Keratinocyte (primary cell): ENCODE measurements around the gene GRIN3A. TPM values are rescaled to one million over a fixed set of nuclear protein-coding genes. Genes with fewer than 3 reads are reported as not detected.

Source experiments
- DNase-seq: peaks from one replicate; pipeline ENCODE4 v3.0.0-alpha.2; 2011; ENCODE audit warnings: low read depth, missing footprints, low spot score
- FAIRE-seq: peaks from 2 replicates; lab custom pipeline; 2011; peaks lifted over from hg19 to GRCh38; lab: Jason Lieb, UNC
- H2AFZ ChIP-seq: 2 replicates; pipeline ENCODE4 v1.6.0; 2012; ENCODE audit warnings: low read length, control low read depth, inconsistent platforms; ENCODE audit not compliant: control insufficient read depth
- H3K27ac ChIP-seq: 2 replicates; pipeline ENCODE4 v1.5.1; 2011; ENCODE audit warnings: low read length; ENCODE audit not compliant: control insufficient read depth, insufficient read depth
- H3K27me3 ChIP-seq: 3 replicates; pipeline ENCODE4 v1.6.0; 2011; ENCODE audit warnings: low read length; ENCODE audit not compliant: control insufficient read depth, insufficient read depth; ENCODE audit errors: extremely low read depth
- H3K36me3 ChIP-seq, 2 experiments: 2 replicates in 1 of 2; 3 replicates in 1 of 2; pipeline ENCODE4 v1.5.1; 2011; ENCODE audit warnings: low read length in 2 of 2, mild to moderate bottlenecking in 1 of 2; ENCODE audit not compliant: control insufficient read depth in 2 of 2, insufficient read depth in 2 of 2; ENCODE audit errors: extremely low read depth in 1 of 2
- H3K4me1 ChIP-seq: 3 replicates; pipeline ENCODE4 v1.5.1; 2011; ENCODE audit warnings: low read length; ENCODE audit not compliant: control insufficient read depth, insufficient read depth; ENCODE audit errors: extremely low read depth
- H3K4me2 ChIP-seq: 3 replicates; pipeline ENCODE4 v1.6.0; 2011; ENCODE audit warnings: low read depth, low read length; ENCODE audit not compliant: control insufficient read depth, insufficient read depth; ENCODE audit errors: extremely low read depth
- H3K4me3 ChIP-seq, 3 experiments: fragments of 200-600 bp in 1 of 3; sonication (generic) in 1 of 3; 2 replicates in 2 of 3; 3 replicates in 1 of 3; pipeline ENCODE4 v1.5.1; 2011 to 2016; ENCODE audit warnings: low read length in 3 of 3, mild to moderate bottlenecking in 3 of 3, control low read depth in 2 of 3, inconsistent platforms in 1 of 3, low read depth in 1 of 3, mixed read lengths in 1 of 3, mixed run types in 1 of 3, moderate library complexity in 1 of 3; ENCODE audit not compliant: control insufficient read depth in 2 of 3, insufficient read depth in 2 of 3; ENCODE audit errors: extremely low read depth in 1 of 3
- H3K79me2 ChIP-seq: 2 replicates; pipeline ENCODE4 v1.6.0; 2012; ENCODE audit warnings: low read length; ENCODE audit not compliant: control insufficient read depth, insufficient read depth
- H3K9ac ChIP-seq: 3 replicates; pipeline ENCODE4 v1.6.0; 2011; ENCODE audit warnings: low read length; ENCODE audit not compliant: control insufficient read depth, insufficient read depth; ENCODE audit errors: extremely low read depth
- H3K9me1 ChIP-seq: 3 replicates; pipeline ENCODE4 v1.6.0; 2011; ENCODE audit warnings: low read length; ENCODE audit not compliant: control insufficient read depth, insufficient read depth; ENCODE audit errors: extremely low read depth
- H3K9me3 ChIP-seq: 2 replicates; pipeline ENCODE4 v1.5.1; 2012; ENCODE audit warnings: low read depth, low read length; ENCODE audit not compliant: control insufficient read depth
- H4K20me1 ChIP-seq: 3 replicates; pipeline ENCODE4 v1.6.0; 2011; ENCODE audit warnings: low read length; ENCODE audit not compliant: control insufficient read depth, insufficient read depth; ENCODE audit errors: extremely low read depth
- EZH2 ChIP-seq: IDR thresholded peaks from one replicate; pipeline ENCODE4 v1.6.1; 2012; ENCODE audit warnings: inconsistent platforms, mild to moderate bottlenecking, low read length, moderate library complexity
- dilution Hi-C: fragments of 300-500 bp; cut with MboI; formaldehyde crosslinking; loops from one replicate; pipeline ENCODE4 v1.7.0; 2020; ENCODE audit warnings: low sequenced_read_pairs; ENCODE audit not compliant: extremely low pct_ligation_motif_present
- polyA plus RNA-seq, 5 experiments: library from polyadenylated mRNA; depleted of rRNA in 3 of 5; stranded (reverse) in 3 of 5; stranded (forward) in 1 of 5; unstranded in 1 of 5; fragments of >200 nt; gene quantifications; 1 replicate in 1 of 5; 2 replicates in 3 of 5; 3 replicates in 1 of 5; pipeline versions ENCODE4 v1.2.1 to v1.2.3, GENCODE V29; 2011 to 2012; ENCODE audit warnings: missing spikeins in 2 of 5, low read depth in 1 of 5, low replicate concordance in 1 of 5
- TF ChIP-seq, protein P1 (sequence below), 3 experiments: IDR thresholded peaks in 1 of 3; conservative IDR thresholded peaks in 1 of 3; optimal IDR thresholded peaks in 1 of 3; 2 replicates in 2 of 3; 3 replicates in 1 of 3; pipeline versions ENCODE3 to v1.5.1; 2011; ENCODE audit warnings: low read length in 3 of 3, mild to moderate bottlenecking in 3 of 3, moderate library complexity in 2 of 3, control low read depth in 1 of 3, inconsistent platforms in 1 of 3; ENCODE audit not compliant: insufficient read depth in 2 of 3; ENCODE audit errors: extremely low read depth in 1 of 3

Gene GRIN3A
- polyA plus RNA-seq, 1 donor (not counting 4 experiments of a cell fraction or from before 2014, with no cell fraction given): not detected

DNA sequence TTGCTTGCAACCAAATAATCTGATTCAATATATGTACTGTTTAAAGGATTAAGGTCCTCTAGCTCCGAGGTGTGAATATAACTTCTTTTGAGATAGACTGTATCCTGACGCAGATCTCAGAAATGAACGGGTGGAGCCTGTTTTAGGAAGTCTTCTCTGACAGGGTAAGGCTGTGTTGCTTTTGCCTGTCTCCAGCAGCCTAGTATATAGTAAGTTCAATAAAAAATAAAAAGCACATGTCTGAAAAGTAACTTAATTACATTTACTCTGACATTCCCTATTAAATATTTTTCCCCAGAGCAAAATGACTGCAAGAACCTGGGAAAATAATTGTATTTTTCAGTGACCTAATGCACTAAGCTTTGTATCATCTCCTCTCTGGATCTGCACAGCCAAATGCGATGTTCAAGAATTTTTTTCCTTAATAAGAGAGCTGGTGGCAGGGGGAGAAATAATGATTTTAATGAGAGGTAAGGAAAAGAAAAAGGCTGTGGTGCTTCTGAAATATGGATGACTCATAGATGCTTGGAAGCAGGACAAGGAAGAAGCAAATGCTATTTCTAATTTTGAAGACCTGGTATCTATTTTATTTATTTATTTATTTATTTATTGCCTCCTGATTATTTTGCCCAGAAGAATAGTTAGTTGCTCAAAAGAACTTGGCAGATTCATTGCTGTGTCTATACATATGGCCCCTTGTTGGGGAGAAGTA, 151.0 kb downstream of the GRIN3A start:
- Histone ChIP-seq H4K20me1 (no peaks in the 10 kb centered on the region), H3K4me2 (no peak overlapping the region), H3K27me3 (no peaks in the 10 kb centered on the region), H3K9ac (no peak overlapping the region), H3K4me3 (no peak overlapping the region), H3K9me3 (no peaks in the 10 kb centered on the region), H3K79me2 (no peaks in the 10 kb centered on the region), H3K27ac (no peak overlapping the region), H3K4me1 (no peaks in the 10 kb centered on the region), H3K9me1 (no peaks in the 10 kb centered on the region), H3K36me3 (no peaks in the 10 kb centered on the region), H2AFZ (no peak overlapping the region)
- FAIRE-seq (no peak), DNase-seq (no peak)
- no peak for TF ChIP-seq EZH2
- TF ChIP-seq, protein P1, sequence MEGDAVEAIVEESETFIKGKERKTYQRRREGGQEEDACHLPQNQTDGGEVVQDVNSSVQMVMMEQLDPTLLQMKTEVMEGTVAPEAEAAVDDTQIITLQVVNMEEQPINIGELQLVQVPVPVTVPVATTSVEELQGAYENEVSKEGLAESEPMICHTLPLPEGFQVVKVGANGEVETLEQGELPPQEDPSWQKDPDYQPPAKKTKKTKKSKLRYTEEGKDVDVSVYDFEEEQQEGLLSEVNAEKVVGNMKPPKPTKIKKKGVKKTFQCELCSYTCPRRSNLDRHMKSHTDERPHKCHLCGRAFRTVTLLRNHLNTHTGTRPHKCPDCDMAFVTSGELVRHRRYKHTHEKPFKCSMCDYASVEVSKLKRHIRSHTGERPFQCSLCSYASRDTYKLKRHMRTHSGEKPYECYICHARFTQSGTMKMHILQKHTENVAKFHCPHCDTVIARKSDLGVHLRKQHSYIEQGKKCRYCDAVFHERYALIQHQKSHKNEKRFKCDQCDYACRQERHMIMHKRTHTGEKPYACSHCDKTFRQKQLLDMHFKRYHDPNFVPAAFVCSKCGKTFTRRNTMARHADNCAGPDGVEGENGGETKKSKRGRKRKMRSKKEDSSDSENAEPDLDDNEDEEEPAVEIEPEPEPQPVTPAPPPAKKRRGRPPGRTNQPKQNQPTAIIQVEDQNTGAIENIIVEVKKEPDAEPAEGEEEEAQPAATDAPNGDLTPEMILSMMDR (optimal IDR thresholded peaks at IDR 0.05 in 1 of 3, IDR thresholded peaks at IDR 0.05 in 1 of 3, conservative IDR thresholded peaks at IDR 0.05 in 1 of 3; ENCODE audit: extremely low read depth in 1 of 3, insufficient read depth in 2 of 3, low read length in 3 of 3): no peak
- dilution Hi-C loops: no loop called here

DNA sequence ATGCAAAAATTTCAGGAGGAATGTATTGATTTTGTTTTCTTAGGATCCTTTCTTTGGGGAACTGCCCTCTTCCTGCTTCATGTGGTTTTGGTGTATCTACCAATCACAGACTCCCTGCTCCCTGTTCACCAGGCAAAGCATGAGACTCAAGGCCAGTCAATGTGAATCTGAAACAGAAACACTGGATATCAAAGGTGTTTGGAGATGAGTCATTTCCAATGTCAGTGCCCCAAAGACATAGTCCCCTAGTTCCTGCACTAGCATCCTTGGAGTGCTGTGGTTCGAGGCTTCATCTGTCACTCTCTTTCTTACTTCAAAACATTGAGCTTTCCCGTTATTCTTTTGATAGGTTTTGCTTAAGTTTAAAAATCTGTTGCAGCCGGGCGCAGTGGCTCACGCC, 151.8 kb downstream of the GRIN3A start:
- H2AFZ ChIP-seq: no peak overlapping the region
- DNase-seq (no peak), FAIRE-seq (no peak)
- no peak for TF ChIP-seq EZH2
- TF ChIP-seq, protein P1 (optimal IDR thresholded peaks at IDR 0.05 in 1 of 3, IDR thresholded peaks at IDR 0.05 in 1 of 3, conservative IDR thresholded peaks at IDR 0.05 in 1 of 3; ENCODE audit: extremely low read depth in 1 of 3, insufficient read depth in 2 of 3, low read length in 3 of 3): no peak
- no peaks in the 10 kb centered on the region for H3K4me1 ChIP-seq
- H4K20me1 ChIP-seq: no peaks in the 10 kb centered on the region
- H3K4me2 ChIP-seq: no peak overlapping the region
- H3K36me3 ChIP-seq: no peaks in the 10 kb centered on the region
- no peaks in the 10 kb centered on the region for H3K9me3 ChIP-seq
- no peak overlapping the region for H3K27ac ChIP-seq
- H3K79me2 ChIP-seq: no peaks in the 10 kb centered on the region
- dilution Hi-C loops: no loop called here
- no peaks in the 10 kb centered on the region for H3K27me3 ChIP-seq
- no peaks in the 10 kb centered on the region for H3K9me1 ChIP-seq
- H3K4me3 ChIP-seq: no peak overlapping the region
- no peak overlapping the region for H3K9ac ChIP-seq
